HG03460 (cell line): ENCODE results near the gene ZNF556.

ENCODE experiments used
- ATAC-seq: cut with Tn5 transposase; IDR thresholded peaks from one replicate; pipeline ENCODE4 v1.9.1; 2021; ENCODE audit not compliant: unreplicated experiment

Gene ZNF556

GRCh38 chr19:2867025-2867991 lies at the start of gene ZNF556:
Gene ZNF556, plus strand, starts transcription at chr19:2867335. Its CDS starts 87 bp downstream, at chr19:2867422.
- ATAC-seq: no peak

GRCh38 chr19:2819540-2820111 lies 47.5 kb upstream of the ZNF556 start, which contains the start of gene ZNF554:
Gene ZNF554, plus strand, starts transcription at chr19:2819868. Its CDS starts 204 bp downstream, at chr19:2820072.
- peak; percentile 90 for ATAC-seq

- ATAC-seq: no peak
Measured at GRCh38 chr19:2820112-2820702, 46.9 kb upstream of the ZNF556 start.

- no peak for ATAC-seq
Measured at GRCh38 chr19:2822846-2823245, 44.3 kb upstream of the ZNF556 start.

DNA sequence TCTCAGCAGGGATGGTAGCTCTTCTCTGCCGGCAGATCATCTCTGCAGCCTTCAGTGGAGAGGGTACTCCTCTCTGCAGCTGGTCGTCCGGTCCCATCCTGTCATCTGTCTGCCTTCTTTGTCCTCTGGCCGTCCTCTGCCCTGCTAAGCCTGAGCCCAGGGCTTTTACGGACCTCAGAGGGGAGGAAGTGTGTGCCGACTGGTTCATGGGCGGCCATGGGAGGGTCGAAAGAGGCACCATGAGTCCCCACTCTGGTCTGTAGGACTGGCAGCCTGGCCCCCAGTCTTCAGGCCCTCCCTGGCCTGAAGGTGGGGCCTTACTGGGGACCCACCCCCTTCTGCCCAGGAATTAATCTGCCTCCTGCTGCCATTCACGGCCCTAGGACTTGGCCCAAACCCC lies 43.5 kb upstream of the ZNF556 start:
- no peak for ATAC-seq

GRCh38 chr19:2824129-2824528 lies 43.0 kb upstream of the ZNF556 start:
- no peak for ATAC-seq

- no peak for ATAC-seq
Measured at GRCh38 chr19:2827022-2827421, 40.1 kb upstream of the ZNF556 start.

- no peak for ATAC-seq
Measured at GRCh38 chr19:2827840-2828489, 39.2 kb upstream of the ZNF556 start.

DNA sequence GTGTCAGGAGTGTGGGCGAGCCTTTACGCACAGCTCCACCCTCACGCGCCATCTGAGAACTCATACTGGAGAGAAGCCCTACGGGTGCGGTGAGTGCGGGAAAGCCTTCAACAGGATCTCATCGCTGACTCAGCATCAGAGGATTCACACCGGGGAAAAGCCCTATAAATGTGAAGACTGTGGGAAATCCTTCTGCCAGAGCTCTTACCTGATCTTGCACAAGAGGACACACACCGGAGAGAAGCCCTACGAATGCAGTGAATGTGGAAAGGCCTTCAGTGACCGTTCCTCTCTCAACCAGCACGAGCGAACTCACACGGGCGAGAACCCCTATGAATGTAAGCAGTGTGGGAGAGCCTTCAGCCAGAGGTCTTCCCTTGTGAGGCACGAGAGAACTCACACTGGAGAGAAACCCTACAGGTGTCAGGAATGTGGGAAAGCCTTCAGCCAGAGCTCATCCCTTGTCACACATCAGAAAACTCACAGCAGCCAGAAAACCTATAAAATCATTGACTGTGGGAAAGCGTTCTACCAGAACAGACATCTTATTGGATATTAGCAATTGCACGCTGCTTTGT lies 32.8 kb upstream of the ZNF556 start:
- ATAC-seq: no peak

DNA sequence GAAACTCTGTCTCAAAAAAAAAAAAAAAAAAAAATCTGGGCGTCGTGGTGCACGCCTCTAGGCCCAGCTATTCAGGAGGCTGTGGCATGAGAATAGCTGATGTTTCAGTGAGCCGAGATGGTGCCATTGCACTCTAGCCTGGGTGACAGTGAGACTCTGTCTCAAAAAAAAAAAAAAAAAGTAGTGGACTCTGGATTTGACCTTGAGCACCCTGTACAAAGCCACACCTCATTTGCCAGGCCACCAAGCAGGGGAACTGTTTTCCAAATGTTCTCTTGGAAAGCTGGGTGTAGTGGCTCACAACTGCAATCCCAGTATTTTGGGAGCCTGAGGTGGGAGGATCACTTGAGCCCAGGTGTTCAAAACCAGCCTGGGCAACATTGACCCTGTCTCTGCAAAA lies 29.7 kb upstream of the ZNF556 start:
- ATAC-seq: no peak

DNA sequence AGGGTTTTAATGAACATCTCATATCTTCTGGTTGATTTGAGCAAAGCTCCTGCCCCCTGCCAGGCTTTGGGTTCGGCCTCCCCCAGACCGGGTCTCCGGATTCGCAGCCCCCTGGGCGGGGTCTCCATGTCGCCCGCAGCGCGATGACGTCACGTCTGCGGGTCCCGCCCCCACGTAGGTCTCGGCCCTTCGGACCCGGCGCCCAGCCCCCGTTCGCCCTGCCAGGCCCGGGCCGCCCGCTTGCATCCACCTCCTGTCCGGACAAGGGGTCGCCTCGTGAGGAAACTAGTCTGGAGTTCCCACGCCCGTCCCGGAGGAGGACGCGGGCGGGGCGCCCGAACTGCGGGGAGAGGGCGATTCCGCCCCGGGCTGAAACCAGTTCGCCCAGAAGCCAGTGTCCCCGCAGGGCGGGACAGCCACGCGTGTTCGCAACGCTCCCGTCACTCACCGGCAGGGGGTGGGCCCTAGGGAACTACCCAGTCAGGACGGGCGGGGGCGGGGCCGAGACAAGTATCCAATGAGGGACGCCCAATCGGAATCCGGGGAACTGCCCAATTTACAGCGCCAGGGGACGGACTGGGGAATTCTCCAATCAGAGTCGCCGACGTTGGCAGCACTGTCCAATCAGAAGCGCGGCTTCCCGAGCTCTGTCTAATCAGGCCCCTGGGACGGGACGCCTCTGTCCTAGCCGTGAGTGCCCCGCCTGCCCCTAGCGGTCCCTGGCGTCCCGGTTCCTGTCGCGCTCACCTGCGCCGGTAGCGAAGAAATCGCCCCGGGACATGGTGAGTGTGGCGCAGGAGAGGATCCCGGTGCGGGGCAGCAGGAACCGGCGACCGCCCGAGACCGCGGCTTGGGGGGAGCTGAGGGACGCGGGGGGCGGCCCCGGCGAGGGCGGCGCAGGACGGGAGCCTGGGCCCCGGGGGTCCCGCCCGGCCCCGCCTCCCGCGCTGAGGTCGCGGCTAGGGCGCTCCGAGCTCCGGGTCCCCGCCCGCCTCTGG lies 26.0 kb upstream of the ZNF556 start, which contains the start of gene ZNF555:
Gene ZNF555 (plus strand): TSS at position 682 of the 998 bp plus-strand sequence. CDS start 98 bp downstream, at position 780.
- peak; percentile 91 for ATAC-seq

DNA sequence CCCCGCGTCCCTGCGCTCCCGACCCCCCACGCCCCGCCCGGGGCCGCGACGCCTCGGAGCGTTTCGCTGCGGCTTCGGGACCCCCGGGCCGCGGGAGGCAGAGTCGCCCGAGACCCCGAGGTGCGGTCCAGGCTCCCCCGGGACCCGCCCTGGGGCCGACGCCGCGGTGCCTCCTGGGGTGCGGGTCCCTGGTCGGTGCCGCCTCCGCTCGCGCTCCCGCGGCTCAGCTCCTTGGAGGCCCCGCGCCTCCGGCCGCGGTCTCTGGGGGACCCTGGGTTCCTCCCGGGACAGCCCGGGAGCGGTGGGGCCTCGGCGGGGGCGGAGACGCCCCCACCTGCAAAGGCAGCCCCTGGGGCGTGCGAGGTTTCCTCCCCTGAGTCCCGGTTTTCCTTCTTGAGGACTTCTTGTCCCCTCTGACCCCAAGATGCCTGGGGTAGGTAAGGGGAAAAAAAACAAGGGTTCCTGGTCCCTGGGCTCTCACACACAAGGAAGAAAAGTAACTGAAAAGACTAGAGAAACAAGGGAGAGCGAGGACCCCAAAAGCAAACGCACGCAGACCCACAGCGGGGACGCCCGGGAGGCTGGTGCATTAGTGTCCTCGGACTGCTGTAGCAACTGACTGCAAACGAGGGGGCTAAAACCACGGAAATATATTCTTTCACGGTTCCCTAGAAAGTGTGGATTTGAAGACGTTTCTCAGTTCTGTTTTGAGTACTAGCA lies 25.1 kb upstream of the ZNF556 start:
- peak; percentile 10 for ATAC-seq

DNA sequence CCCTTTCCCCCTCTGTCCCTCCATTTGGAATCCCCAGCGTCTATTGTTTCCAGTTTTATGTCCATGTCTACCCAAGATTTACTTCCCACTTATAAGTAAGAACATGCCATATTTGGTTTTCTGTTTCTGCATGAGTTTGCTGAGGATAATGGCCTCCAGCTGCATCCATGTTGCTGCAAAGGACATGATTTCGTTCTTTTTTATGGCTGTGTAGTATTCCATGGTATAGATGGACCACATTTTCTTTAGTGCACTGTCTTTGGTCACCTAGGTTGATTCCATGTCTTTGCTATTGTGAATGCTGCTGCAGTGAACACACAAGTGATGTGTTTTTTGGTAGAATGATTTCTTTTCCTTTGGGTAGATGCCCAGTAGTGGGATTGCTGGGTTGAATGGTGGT lies 22.0 kb upstream of the ZNF556 start:
- ATAC-seq: no peak

DNA sequence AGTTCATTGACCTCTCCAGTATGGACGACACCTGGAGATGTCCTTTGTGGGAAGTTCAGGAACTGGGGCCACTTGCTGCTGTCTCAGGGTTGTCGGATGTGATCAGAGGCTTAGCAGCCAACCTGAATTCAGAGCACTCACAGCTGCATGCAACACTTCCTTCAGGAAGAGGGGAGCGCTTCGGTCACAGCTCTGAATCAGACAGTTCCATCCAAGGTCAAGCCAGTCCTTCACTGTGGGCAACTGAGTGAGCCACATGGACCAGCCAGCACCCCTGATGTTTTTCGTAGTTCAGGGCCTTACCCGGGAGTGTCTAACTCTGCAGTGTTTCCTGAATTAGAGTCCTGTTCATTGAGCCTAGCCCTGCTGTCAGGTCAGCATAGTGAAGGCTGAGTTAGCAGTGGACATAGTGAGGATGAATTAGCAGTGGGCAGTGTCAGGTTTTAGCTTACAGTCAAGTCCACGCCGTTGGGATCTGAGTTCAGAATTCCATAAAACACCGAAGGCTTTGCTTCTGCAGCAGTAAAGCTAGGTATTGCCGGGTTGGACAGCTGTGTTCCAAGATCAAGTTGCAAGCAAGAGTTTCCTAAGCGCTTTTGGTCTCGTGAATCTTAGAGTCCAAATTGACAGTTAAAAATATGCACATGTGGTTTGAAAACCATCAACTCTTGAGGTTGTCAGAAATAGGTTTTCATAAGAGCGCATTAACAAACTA lies 20.8 kb upstream of the ZNF556 start:
- no peak for ATAC-seq

DNA sequence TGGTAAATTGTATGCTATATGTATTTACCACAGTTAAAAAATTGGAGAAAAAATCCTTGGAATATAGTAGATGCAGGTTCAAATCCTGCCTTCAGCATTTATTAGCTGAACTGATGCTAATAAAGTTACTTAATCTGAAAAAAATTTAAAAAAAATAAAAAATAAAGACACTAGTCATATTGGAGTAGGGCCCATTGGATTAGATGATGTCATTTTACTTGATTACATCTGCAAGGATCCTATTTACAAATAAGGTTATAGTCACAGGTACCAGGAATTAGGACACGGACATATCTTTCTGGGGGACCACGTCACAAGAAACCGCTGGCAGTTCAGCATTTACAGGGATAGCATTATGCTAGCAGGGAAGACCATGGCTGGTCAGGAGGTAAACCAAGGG lies 19.6 kb upstream of the ZNF556 start:
- no peak for ATAC-seq

DNA sequence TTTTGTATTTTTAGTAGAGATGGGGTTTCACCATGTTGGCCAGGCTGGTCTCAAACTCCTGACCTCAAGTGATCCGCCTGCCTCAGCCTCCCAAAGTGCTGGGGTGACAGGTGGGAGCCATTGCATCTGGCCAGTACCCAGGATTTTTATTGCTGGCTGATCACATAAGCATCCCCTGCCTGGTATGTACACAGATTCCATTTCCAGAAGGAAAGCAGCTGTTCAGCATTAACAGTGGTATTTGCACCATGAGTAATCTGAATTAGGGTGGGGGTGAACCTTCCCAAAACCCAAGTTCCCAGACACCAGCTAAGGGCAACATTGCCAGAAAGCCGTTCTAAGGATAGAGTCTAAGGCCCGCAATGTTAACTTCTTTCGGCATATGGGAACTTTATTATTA lies 18.5 kb upstream of the ZNF556 start:
- ATAC-seq: no peak

DNA sequence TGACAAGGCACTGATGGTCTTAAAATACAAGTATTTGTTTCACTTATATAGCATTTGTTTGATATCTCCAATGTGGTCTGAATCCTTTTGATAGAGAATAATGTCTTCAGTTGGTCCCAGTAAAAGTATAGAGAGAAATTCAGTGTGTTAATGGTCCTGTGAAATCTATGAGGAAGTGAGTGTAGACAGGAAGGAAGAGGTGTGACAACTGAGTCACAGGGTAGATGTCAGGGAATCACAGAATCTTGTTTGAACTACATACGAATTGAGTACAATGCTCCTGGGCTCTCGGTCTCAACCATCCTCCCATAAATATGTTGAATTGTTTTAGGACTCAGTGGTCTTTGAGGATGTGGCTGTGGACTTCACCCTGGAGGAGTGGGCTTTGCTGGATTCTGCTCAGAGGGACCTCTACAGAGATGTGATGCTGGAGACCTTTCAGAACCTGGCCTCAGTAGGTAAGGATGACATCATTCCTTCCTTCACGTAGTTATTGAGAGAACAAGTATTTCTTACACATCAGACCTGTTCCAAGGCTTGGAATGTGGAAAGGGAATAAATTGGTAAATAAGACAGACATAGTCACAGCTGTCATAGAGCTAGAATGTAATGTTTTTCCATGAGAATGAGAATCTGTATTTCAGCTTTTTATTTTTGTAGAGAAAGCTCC lies 16.7 kb upstream of the ZNF556 start:
- ATAC-seq: no peak

DNA sequence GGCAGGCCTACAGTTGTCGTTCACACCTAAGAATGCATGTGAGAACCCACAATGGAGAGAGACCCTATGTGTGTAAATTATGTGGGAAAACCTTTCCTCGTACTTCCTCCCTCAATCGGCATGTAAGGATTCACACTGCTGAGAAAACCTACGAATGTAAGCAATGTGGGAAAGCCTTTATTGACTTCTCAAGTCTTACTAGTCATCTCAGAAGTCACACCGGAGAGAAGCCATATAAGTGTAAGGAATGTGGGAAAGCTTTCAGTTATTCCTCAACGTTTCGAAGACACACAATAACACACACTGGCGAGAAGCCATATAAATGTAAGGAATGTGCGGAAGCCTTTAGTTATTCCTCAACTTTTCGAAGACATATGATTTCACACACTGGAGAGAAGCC lies 14.5 kb upstream of the ZNF556 start:
- ATAC-seq: no peak
